Gastrocnemius medialis (tissue), 4 donors: Measurements from ENCODE around the gene CEP72.

ENCODE experiments used
- CTCF ChIP-seq, 5 experiments: fragments of 450-650 bp in 3 of 5; fragments of 200-600 bp in 2 of 5; sonication (generic) in 2 of 5; IDR thresholded peaks in 4 of 5; conservative IDR thresholded peaks in 1 of 5; 1 replicate in 4 of 5; 2 replicates in 1 of 5; pipeline ENCODE4 v1.5.1; 2016 to 2019; ENCODE audit warnings: antibody characterized with exemption in 5 of 5, mild to moderate bottlenecking in 3 of 5, moderate library complexity in 3 of 5
- POLR2A ChIP-seq, 2 donors: fragments of 450-650 bp; IDR thresholded peaks; one replicate each; pipeline ENCODE4 v1.6.1; 2017; ENCODE audit warnings: antibody characterized with exemption in 2 of 2, mild to moderate bottlenecking in 2 of 2, moderate library complexity in 2 of 2

GRCh38 chr5:657570-657969 lies 45.4 kb downstream of the CEP72 start:
- no peak for TF ChIP-seq CTCF (IDR thresholded peaks at IDR 0.05 in 4 of 5, conservative IDR thresholded peaks at IDR 0.05 in 1 of 5)
- TF ChIP-seq POLR2A (IDR thresholded peaks at IDR 0.05): no peak
